GM21737 (cell line): ENCODE results near the gene MEOX2.

ENCODE experiments used
- ATAC-seq: cut with Tn5 transposase; IDR thresholded peaks from one replicate; pipeline ENCODE4 v1.9.1; 2021; ENCODE audit warnings: mild to moderate bottlenecking, moderate library complexity; ENCODE audit not compliant: unreplicated experiment

The MEOX2 gene

DNA sequence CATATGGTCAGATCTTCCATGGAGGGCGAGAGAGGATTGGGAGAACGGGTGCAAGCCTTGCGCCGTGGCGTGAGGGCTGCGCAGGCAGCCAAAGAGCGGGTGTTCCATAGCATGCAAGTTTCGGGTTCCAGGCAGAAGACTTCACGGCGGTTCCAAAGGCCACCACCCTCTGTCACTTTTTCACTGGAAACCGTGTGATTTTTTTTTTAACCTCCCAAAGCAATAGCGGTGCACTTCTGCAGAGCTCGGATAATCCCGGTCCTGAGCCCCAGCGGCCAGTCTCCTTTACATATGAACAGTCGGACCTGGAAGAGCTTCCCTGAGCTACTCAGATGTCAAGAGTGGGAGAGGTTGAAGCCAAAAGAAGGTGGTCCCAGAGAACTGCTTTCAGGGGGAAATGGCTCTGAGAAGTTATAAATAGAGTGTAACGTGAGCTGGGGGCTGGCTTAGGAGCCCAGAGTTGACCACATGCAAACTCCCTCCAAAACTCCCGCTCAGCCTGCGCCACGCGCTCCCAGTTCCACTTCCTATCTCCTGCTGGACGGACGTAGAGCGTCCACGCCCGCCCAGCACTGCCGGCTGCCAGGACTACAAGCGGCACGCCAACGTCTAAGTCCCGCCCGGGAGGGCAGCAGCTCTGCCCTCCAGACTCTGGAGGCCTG, at the start of gene MEOX2:
MEOX2 (minus strand) TSS at position 389 of the 662 bp plus-strand sequence; CDS start at position 108, 281 bp downstream.
- ATAC-seq: no peak

GRCh38 chr7:15729746-15730145, 43.3 kb upstream of the MEOX2 start:
- ATAC-seq: no peak

DNA sequence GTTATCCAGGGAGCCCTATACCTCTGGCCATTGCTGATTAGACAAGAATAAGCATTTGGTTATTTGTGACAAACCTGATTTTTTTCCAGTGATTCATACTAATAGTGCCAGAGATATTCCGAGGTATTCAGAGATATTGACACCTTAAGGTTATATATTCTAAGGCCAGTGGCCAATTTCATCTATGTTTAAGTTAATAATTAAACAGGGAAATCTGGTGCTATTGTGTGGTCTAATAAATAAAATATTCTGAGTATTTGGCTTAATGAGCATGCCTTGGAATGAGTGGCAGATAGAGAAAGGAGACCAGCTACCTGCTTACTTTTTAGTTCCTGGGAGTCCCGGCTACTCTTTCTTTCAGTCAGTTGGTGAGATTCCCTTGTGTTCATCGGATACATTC, 38.6 kb upstream of the MEOX2 start:
- ATAC-seq: no peak

GRCh38 chr7:15723841-15724240, 37.4 kb upstream of the MEOX2 start:
- no peak for ATAC-seq

- no peak for ATAC-seq
These were observed 34.5 kb upstream of the MEOX2 start for GRCh38 chr7:15720849-15721471.

DNA sequence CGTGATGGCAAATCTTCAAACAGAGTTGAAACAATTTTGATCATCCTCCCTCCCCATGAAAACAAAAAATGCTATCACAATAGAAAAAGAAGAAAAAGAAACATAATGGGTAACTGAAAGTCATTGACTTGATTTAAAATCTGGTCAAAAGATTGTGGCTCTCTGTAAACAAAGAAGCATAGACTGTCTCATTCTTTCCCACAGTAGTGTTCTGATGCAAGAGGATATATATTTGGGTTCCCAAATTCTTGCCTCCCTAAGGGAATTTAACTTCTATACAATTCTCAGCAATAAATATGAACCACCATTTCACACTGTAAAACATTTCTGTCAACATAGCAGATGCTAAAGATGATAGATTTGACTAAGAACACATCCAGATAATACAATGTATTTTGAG, 32.8 kb upstream of the MEOX2 start:
- no peak for ATAC-seq

DNA sequence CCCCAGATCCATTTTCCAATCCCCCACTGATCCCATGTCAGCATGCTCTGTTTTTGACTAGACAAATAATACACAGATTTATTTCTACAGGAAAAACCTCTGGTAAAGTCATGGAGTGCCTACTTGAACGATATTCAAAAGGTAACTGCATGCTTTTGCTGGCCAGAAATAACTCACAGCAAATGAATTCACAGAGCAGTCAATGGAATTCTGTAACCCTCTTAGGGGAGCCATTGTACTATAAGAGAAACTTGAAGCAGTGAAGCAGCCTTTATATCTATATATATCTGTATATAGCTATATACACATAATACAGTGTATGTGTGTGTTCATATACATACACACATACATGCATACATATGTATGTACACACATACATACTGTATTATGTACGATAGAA, 29.0 kb upstream of the MEOX2 start:
- ATAC-seq: no peak

DNA sequence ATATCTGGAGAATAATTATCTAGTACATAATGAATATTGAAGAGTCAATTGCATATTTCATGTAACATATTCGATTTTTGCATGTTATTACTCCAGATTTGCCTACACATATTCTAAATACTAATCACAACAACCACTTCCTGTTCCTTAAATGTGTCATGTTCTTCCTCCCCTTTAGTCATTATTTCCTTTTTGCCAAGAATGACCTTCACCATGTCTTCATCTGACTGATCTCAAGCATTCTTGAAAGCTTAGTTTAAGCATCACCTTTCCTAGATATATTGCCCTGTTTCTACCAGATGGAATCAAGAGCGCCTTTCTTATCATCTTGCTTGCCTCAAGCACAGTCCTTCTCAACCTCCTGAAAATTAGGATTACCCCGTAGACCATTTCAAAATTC, 23.5 kb upstream of the MEOX2 start:
- ATAC-seq: no peak

DNA sequence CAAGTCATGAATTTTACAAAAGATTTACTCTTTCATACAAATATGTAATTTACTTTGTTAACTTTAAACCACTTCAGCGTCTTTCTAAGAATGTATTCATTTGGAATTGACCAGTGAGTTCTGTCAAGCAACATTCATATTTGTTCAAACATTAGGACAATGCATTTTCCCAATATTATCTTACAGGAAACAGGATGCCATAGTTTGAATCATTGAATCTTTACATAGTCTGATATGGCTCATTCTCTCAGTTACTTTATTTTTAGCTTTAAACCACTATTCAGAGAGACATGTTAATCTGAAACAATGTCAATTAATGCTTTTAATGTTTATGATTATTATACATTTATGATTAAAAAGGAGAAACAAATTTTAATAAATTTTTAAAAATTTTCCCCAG, 21.1 kb upstream of the MEOX2 start:
- ATAC-seq: no peak

GRCh38 chr7:15703732-15704131, 17.2 kb upstream of the MEOX2 start:
- no peak for ATAC-seq

- ATAC-seq: no peak
These were observed 6.1 kb upstream of the MEOX2 start for GRCh38 chr7:15692501-15693020.

- ATAC-seq: no peak
These were observed 2.4 kb upstream of the MEOX2 start for GRCh38 chr7:15688911-15689310.

DNA sequence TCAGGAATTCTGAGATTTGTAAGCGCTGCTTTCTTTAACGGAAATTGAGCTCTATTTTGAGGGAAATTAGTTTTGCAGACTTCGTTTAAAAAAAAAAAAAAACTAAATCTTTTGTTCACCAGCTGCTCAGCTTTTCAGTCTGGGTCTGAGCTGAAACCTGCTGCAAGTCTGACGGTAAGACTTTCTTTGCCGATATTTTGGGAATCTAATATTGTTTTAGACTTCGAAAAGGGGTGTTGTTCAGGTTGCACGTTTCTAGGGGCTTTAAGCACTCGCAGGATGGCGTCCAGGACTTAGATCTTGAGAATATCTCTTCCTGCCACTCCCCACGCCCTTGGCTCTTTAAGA, 1.8 kb upstream of the MEOX2 start:
- no peak for ATAC-seq

GRCh38 chr7:15687546-15688278, 1.2 kb upstream of the MEOX2 start:
- ATAC-seq: no peak

GRCh38 chr7:15686957-15687545, 568 bp upstream of the MEOX2 start:
- no peak for ATAC-seq

GRCh38 chr7:15685358-15686294, 857 bp downstream of the MEOX2 start:
- no peak for ATAC-seq

- no peak for ATAC-seq
These were observed 1.6 kb downstream of the MEOX2 start for GRCh38 chr7:15684871-15685270.

DNA sequence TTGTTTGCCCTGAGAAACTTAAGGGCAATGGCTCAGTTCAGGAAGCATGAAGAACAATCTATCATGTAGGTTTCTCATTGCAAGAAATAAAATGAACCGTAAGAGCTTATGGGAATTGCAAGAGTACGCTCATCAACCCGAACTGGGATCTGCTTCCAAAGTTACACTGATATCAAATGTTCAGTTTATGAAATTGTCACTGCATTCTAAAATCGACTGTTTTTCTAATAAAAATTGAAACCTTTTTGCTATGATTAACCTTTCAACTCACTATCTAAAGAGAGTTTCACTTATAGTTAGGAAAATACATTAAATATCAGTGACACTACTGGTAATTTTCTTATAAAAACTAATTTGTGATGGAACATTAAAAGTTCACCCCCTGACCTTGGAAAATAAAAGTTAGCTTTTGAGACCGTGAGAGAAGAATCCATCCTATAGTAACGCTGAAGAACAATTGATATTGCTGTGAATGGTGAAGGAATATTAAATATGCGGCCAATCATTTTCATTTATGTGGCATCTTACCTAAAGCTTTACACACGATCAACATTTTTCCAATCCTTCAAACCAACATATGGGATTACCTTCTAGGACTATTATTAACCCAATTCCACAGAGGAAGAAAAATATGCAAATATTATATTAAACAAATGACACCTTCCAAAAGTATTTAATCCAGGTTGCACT, 2.2 kb downstream of the MEOX2 start:
- ATAC-seq: no peak

DNA sequence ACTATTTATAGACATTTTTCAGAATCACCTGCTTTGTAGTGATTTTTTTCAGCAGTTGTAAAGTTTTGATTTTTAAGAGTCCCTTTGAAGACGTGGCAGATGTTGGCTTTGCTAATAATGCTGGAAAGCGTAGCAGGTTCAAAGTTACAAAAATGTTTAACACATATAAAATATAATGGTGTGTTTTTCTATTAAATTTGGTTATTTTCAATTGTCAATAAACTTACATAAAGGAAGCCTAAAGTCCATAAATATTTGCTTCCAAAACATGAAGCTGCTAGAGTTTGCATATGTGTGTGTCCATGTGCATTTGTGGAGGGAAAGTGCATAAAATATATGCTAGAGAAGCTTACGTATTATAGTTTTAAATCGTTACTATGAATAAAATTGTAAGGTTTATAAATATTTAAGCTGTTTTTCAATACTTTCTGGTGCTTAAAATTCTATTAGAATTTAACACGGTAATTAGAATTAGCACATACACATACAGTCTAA, 3.7 kb downstream of the MEOX2 start:
- no peak for ATAC-seq

DNA sequence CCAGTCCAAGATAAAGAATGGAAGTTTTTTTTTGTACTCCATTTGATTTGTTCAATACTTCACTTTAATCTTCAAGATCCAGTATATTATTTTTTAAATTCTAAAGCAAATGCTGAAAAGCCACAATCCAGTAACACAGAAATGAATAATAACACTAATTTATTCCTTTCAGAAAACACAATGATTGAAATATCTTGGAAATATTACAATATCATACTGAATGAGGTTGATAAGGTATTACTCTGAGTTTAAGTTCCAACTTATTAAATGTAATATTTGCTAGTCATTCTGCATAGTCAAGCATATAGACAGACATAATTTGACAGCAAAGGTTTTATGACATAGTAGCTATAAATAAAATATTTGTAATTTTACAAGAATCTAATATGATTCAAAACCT, 4.4 kb downstream of the MEOX2 start:
- ATAC-seq: no peak
